GM18867 (cell line): ENCODE measurements around the gene ZBED5.
"Not testable (repeated sequence)": the region's sequence is repeated elsewhere in the genome, so short reads cannot be mapped to it uniquely, and the experiment has no call there.

Experiments
- ATAC-seq: cut with Tn5 transposase; IDR thresholded peaks from one replicate; pipeline ENCODE4 v1.9.1; 2021; ENCODE audit warnings: mild to moderate bottlenecking, moderate library complexity; ENCODE audit not compliant: unreplicated experiment

ZBED5 gene

GRCh38 chr11:10857709-10858438, at the start of gene ZBED5:
ZBED5 (minus strand) TSS chr11:10858053; CDS start chr11:10854945, 3,108 bp downstream.
- peak; percentile 90 for ATAC-seq

- no peak for ATAC-seq
Observed at GRCh38 chr11:10906521-10906920, 48.7 kb upstream of the ZBED5 start.

- no peak for ATAC-seq
Observed at GRCh38 chr11:10902301-10903063, 44.6 kb upstream of the ZBED5 start.

GRCh38 chr11:10900681-10901415, 43.0 kb upstream of the ZBED5 start:
- ATAC-seq = no peak

GRCh38 chr11:10899121-10899830, 41.4 kb upstream of the ZBED5 start:
- ATAC-seq = peak; percentile 31

GRCh38 chr11:10898763-10899025, 40.8 kb upstream of the ZBED5 start:
- no peak for ATAC-seq

- ATAC-seq = no peak
Observed at GRCh38 chr11:10898003-10898762, 40.3 kb upstream of the ZBED5 start.

GRCh38 chr11:10897150-10897549, 39.3 kb upstream of the ZBED5 start:
- no peak for ATAC-seq

GRCh38 chr11:10896493-10896892, 38.6 kb upstream of the ZBED5 start:
- no peak for ATAC-seq

- ATAC-seq = no peak
Observed at GRCh38 chr11:10895285-10895684, 37.4 kb upstream of the ZBED5 start.

GRCh38 chr11:10894666-10895065, 36.8 kb upstream of the ZBED5 start:
- no peak for ATAC-seq

- ATAC-seq = no peak
Observed at GRCh38 chr11:10893714-10894151, 35.9 kb upstream of the ZBED5 start.

GRCh38 chr11:10892250-10892649, 34.4 kb upstream of the ZBED5 start:
- no peak for ATAC-seq

GRCh38 chr11:10891151-10891720, 33.4 kb upstream of the ZBED5 start:
- ATAC-seq = no peak

- not testable (repeated sequence) for ATAC-seq
Observed at GRCh38 chr11:10890083-10890482, 32.2 kb upstream of the ZBED5 start.

GRCh38 chr11:10887307-10887706, 29.5 kb upstream of the ZBED5 start:
- ATAC-seq = no peak

- no peak for ATAC-seq
Observed at GRCh38 chr11:10886652-10887250, 28.9 kb upstream of the ZBED5 start.

- no peak for ATAC-seq
Observed at GRCh38 chr11:10885703-10886363, 28.0 kb upstream of the ZBED5 start.

- not testable (repeated sequence) for ATAC-seq
Observed at GRCh38 chr11:10884292-10884691, 26.4 kb upstream of the ZBED5 start.
